Stimulated activated CD4-positive, alpha-beta T cell treated with anti-CD3 and anti-CD28 coated beads, TNF-alpha, amount 100 ng/mL, for 48 hours (primary cell): Measurements from ENCODE around the gene PIK3C2A.

ENCODE experiments used
- DNase-seq, 3 donors: peaks; one replicate each; pipeline ENCODE4 v3.0.0-alpha.2; 2020; ENCODE audit warnings: low read depth in 3 of 3

PIK3C2A gene

GRCh38 chr11:17159441-17159840 lies 48.3 kb downstream of the PIK3C2A start:
- no peak for DNase-seq
